Measurements from ENCODE around the gene TRPM1.

Gene TRPM1

GRCh38 chr15:31023841-31024240 lies 77.7 kb downstream of the TRPM1 start:
- DNase-seq (ENCODE audit: insufficient read length) (no peak), FAIRE-seq (no peak)
- no peak for TF ChIP-seq POLR2AphosphoS5 (IDR thresholded peaks at IDR 0.05; ENCODE audit: low read depth, low read length)
- TF ChIP-seq POLR2A (IDR thresholded peaks at IDR 0.05; ENCODE audit: low read depth, low read length), result no peak
- no peak for TF ChIP-seq TAF1 (IDR thresholded peaks at IDR 0.05; ENCODE audit: borderline replicate concordance, low read depth, low read length)

DNA sequence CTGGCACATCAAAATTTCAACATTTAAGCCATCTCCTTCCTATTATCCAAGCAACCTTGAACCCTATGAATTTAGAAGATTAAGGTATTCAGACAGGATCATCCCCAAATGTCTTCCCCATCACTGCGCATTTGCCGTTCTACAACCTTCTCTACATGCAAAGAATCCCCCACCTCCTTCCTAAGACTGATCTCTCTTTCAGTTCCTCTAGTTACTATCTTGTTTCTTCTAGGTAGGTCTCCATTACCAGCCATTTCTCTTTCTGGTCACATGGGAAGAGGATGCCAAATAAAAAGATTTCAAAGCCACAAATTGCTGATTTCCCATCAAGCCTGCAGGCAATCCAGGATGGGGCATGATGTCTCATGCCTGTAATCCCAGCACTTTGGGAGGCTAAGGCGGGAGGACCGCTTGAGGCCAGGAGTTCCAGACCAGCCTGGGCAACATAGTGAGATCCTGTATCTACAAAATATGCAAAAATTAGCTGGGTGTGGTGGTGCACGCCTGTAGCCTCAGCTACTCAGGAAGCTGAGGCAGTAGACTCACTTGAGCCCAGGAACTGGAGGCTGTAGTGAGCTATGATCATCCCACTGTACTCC lies 80.4 kb downstream of the TRPM1 start:
- FAIRE-seq (no peak), DNase-seq (ENCODE audit: insufficient read length) (no peak)
- no peak for TF ChIP-seq TAF1 (IDR thresholded peaks at IDR 0.05; ENCODE audit: borderline replicate concordance, low read depth, low read length)
- no peak for TF ChIP-seq POLR2AphosphoS5 (IDR thresholded peaks at IDR 0.05; ENCODE audit: low read depth, low read length)
- TF ChIP-seq POLR2A (IDR thresholded peaks at IDR 0.05; ENCODE audit: low read depth, low read length), result no peak

DNA sequence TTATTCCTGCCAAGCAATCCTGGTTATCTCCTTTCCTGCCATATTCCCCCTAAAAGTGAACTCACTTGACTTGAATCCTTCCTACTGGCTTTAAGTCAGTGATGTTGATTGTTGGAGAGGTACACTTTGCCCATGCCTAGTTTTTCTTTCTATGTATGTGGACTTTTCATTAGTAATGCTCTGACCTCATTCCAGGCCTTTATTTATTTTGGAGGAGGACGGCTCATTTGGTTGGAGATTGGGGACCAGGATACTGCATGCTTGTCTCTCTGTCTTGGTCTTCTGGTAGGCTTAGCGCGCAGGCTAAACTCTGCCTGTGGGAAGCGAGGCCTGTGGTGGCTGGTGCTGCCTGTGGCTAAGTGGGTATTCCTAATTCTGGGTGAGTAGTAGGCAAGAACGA lies 81.0 kb downstream of the TRPM1 start:
- FAIRE-seq, result no peak
- TF ChIP-seq TAF1 (IDR thresholded peaks at IDR 0.05; ENCODE audit: borderline replicate concordance, low read depth, low read length) (no peak), POLR2A (IDR thresholded peaks at IDR 0.05; ENCODE audit: low read depth, low read length) (no peak), POLR2AphosphoS5 (IDR thresholded peaks at IDR 0.05; ENCODE audit: low read depth, low read length) (no peak)
- DNase-seq (ENCODE audit: insufficient read length), result no peak

DNA sequence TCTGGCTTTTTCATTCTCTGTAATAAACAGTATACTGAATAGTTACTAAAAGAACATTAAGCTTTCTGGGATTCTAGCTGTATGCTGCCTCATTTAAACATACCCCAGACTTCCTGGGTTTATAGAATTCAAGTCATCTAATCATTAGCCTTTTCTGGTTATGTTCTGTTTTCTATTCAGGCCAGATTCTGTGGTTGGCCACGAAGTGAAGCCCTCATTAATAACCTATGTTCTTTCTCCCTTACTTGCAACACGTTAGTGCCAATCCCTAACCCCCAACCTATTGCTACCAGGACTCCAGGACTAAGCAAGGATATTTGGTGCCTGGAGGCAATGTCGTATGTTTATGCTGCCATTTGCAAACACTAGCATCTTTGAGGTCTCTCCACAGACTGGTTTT lies 81.5 kb downstream of the TRPM1 start:
- TF ChIP-seq POLR2AphosphoS5 (IDR thresholded peaks at IDR 0.05; ENCODE audit: low read depth, low read length), result no peak
- TF ChIP-seq TAF1 (IDR thresholded peaks at IDR 0.05; ENCODE audit: borderline replicate concordance, low read depth, low read length), result no peak
- no peak for TF ChIP-seq POLR2A (IDR thresholded peaks at IDR 0.05; ENCODE audit: low read depth, low read length)
- DNase-seq (ENCODE audit: insufficient read length) (no peak), FAIRE-seq (no peak)

DNA sequence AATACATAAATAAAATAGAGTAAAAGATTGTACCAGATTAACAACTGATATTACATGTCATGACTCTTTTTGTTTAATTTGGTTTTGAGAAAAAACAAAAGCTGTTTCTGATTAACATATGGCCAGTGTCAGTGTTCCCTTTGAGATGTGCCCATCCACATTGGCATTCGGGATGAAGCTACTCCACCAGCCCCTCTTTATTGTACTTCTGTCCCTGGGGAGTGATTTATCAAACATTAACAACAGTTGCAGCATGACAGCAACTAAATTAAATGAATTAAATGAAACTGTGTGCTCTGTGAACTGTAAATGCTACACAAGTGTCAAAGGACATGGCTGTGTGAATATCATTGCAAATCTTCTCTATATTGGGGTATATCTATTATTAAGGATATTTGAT lies 84.2 kb downstream of the TRPM1 start:
- DNase-seq (ENCODE audit: insufficient read length) (no peak), FAIRE-seq (no peak)
- TF ChIP-seq POLR2AphosphoS5 (IDR thresholded peaks at IDR 0.05; ENCODE audit: low read depth, low read length) (no peak), POLR2A (IDR thresholded peaks at IDR 0.05; ENCODE audit: low read depth, low read length) (no peak), TAF1 (IDR thresholded peaks at IDR 0.05; ENCODE audit: borderline replicate concordance, low read depth, low read length) (no peak)

DNA sequence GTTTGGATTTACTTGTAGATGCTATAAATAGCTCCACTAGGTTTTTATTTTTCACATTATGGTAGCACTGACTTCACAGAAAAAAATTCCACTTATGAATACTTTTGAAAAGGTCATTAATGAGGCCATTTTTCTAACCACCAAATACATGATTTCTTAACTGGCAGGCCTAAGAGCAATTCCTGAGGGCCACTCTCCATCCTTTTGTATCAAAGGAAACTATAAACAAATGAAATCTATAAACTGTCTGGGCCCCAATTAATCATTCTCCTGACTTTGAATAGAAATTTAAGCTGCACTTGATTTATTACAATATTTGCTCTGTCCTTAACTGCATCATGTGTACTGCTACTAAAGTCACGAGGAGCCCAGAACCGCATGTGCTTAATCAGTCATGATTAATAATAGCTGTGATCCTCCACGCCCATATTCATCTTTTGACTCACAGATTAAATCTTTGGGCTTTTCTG lies 85.0 kb downstream of the TRPM1 start:
- DNase-seq (ENCODE audit: insufficient read length) (no peak), FAIRE-seq (no peak)
- TF ChIP-seq TAF1 (IDR thresholded peaks at IDR 0.05; ENCODE audit: borderline replicate concordance, low read depth, low read length), result no peak
- TF ChIP-seq POLR2A (IDR thresholded peaks at IDR 0.05; ENCODE audit: low read depth, low read length), result no peak
- no peak for TF ChIP-seq POLR2AphosphoS5 (IDR thresholded peaks at IDR 0.05; ENCODE audit: low read depth, low read length)

DNA sequence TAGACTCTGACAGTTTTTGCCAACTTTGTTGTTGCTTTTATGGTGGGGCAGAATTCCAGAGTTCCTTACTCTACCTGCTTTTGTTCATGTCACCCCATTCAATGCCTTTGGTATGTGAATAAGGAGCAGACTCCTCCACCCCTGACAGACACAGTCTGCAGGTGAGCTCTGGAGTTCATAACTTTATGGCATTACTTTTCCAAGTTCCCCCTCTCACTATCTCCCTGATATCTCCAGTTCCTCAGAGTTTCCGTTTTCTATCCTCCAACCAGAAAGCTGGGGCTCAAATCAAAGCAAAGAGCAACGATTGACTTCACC lies 87.0 kb downstream of the TRPM1 start:
- FAIRE-seq (peak; percentile 70), DNase-seq (ENCODE audit: insufficient read length) (no peak)
- TF ChIP-seq POLR2A (IDR thresholded peaks at IDR 0.05; ENCODE audit: low read depth, low read length), result no peak
- TF ChIP-seq POLR2AphosphoS5 (IDR thresholded peaks at IDR 0.05; ENCODE audit: low read depth, low read length), result no peak
- no peak for TF ChIP-seq TAF1 (IDR thresholded peaks at IDR 0.05; ENCODE audit: borderline replicate concordance, low read depth, low read length)

- DNase-seq (ENCODE audit: insufficient read length), result no peak
- peak; percentile 95 for FAIRE-seq
Measured at GRCh38 chr15:31013863-31014607, 87.5 kb downstream of the TRPM1 start.

DNA sequence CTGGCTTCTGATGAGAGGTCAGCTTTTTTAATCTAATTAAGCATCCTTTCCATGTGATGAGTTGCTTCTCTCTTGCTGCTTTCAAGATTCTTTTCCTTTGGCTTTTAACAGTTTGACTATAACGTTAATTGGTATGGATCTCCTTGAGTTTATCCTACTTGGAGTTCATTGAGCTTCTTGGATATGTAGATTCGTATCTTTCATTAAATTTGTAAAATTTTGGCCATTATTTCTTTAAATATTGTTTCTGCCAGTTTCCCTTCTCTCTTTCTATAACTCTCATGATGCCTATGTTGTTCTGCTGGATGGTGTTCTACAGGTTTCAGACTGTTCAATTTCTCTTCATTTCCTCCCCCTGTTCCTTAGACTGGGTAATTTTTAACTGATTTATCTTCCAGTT lies 89.1 kb downstream of the TRPM1 start:
- DNase-seq (ENCODE audit: insufficient read length), result no peak
- FAIRE-seq, result no peak
- TF ChIP-seq TAF1 (IDR thresholded peaks at IDR 0.05; ENCODE audit: borderline replicate concordance, low read depth, low read length), result no peak
- no peak for TF ChIP-seq POLR2AphosphoS5 (IDR thresholded peaks at IDR 0.05; ENCODE audit: low read depth, low read length)

More at GRCh38 chr15:31013863-31014607, 87.5 kb downstream of the TRPM1 start:
- TF ChIP-seq POLR2AphosphoS5 (IDR thresholded peaks at IDR 0.05; ENCODE audit: low read depth, low read length) (peak; percentile 60; the same call in 1 of the 2 replicates), TAF1 (IDR thresholded peaks at IDR 0.05; ENCODE audit: borderline replicate concordance, low read depth, low read length) (no peak), POLR2A (IDR thresholded peaks at IDR 0.05; ENCODE audit: low read depth, low read length) (peak; percentile 23; the same call in 1 of the 2 replicates)

- peak; percentile 27 for FAIRE-seq
- TF ChIP-seq POLR2A (IDR thresholded peaks at IDR 0.05; ENCODE audit: low read depth, low read length), result no peak
Measured at GRCh38 chr15:31010036-31010435, 91.5 kb downstream of the TRPM1 start.

GRCh38 chr15:31005660-31006059 lies 95.9 kb downstream of the TRPM1 start:
- TF ChIP-seq POLR2A (IDR thresholded peaks at IDR 0.05; ENCODE audit: low read depth, low read length) (no peak), TAF1 (IDR thresholded peaks at IDR 0.05; ENCODE audit: borderline replicate concordance, low read depth, low read length) (no peak), POLR2AphosphoS5 (IDR thresholded peaks at IDR 0.05; ENCODE audit: low read depth, low read length) (no peak)
- FAIRE-seq (peak; percentile 88), DNase-seq (ENCODE audit: insufficient read length) (no peak)

More at GRCh38 chr15:31010036-31010435, 91.5 kb downstream of the TRPM1 start:
- DNase-seq (ENCODE audit: insufficient read length), result no peak

- TF ChIP-seq POLR2A (IDR thresholded peaks at IDR 0.05; ENCODE audit: low read depth, low read length) (peak; percentile 66), POLR2AphosphoS5 (IDR thresholded peaks at IDR 0.05; ENCODE audit: low read depth, low read length) (peak; percentile 52; the same call in 1 of the 2 replicates), TAF1 (IDR thresholded peaks at IDR 0.05; ENCODE audit: borderline replicate concordance, low read depth, low read length) (peak; percentile 62; the same call in 1 of the 2 replicates)
- FAIRE-seq (peak; percentile 95), DNase-seq (ENCODE audit: insufficient read length) (no peak)
Measured at GRCh38 chr15:31004220-31004733, 97.2 kb downstream of the TRPM1 start.
